Left lung (tissue), 10 donors: Measurements from ENCODE around the gene QSOX2. TPM values are rescaled to one million over a fixed set of nuclear protein-coding genes. Genes with fewer than 3 reads are reported as not detected.

Experiments
- ATAC-seq: fragments of 200-7000 bp; cut with Tn5 transposase; one replicate; pipeline ENCODE4 v1.9.1; 2020; ENCODE audit warnings: moderate library complexity
- DNase-seq, 4 donors: peaks; one replicate each; pipeline ENCODE4 v3.0.0-alpha.2; 2013 to 2020
- H3K27ac ChIP-seq, 2 donors: fragments of 200-600 bp; sonication (generic) in 1 of 2; one replicate each; pipeline versions ENCODE4 v1.5.0 to v1.8.0; 2020 to 2021
- H3K27me3 ChIP-seq, 2 donors: fragments of 200-600 bp; sonication (generic) in 1 of 2; one replicate each; pipeline versions ENCODE4 v1.5.0 to v1.8.0; 2020 to 2021
- H3K36me3 ChIP-seq, 2 donors: fragments of 200-600 bp; sonication (generic) in 1 of 2; one replicate each; pipeline versions ENCODE4 v1.5.0 to v1.8.0; 2020 to 2021
- H3K4me1 ChIP-seq, 2 donors: fragments of 200-600 bp; one replicate each; pipeline ENCODE4 v1.8.0; 2021
- H3K4me3 ChIP-seq, 2 donors: fragments of 200-600 bp; sonication (generic) in 1 of 2; one replicate each; pipeline versions ENCODE4 v1.5.0 to v1.8.0; 2020 to 2021; ENCODE audit warnings: mild to moderate bottlenecking in 1 of 2
- H3K9me3 ChIP-seq, 2 donors: fragments of 200-600 bp; sonication (generic) in 1 of 2; one replicate each; pipeline versions ENCODE4 v1.5.0 to v1.8.0; 2020 to 2021
- intact Hi-C, 2 donors: fragments of 100-400 bp; cut with DNase I; formaldehyde crosslinking; loops; one replicate each; pipeline versions ENCODE4 v1.11.2 to v1.14.2; 2022
- polyA plus RNA-seq, 6 donors: library from polyadenylated mRNA; unstranded; fragments of 120-200 nt; gene quantifications; one replicate each; pipeline ENCODE4 v1.2.1, GENCODE V29; 2013; ENCODE audit not compliant: insufficient read length in 6 of 6
- total RNA-seq, 2 donors: library from RNA; stranded (reverse); fragmentation: NEBNext Ultra II Directional; extraction: Animal tissue kit (Norgen Biotek cat#: 25700); gene quantifications; one replicate each; pipeline ENCODE4 v1.2.1, GENCODE V29; 2021
- TF ChIP-seq, protein P1 (sequence below), 2 donors: fragments of 200-600 bp; sonication (generic) in 1 of 2; IDR thresholded peaks; one replicate each; pipeline versions ENCODE4 v1.5.0 to v1.8.0; 2021; ENCODE audit warnings: antibody characterized with exemption in 2 of 2
- donor health status: DM: no; HTN: yes; CAD: no.
- donor health status: DM: no; HTN: no; CAD: no.

The QSOX2 gene
- total and polyA plus RNA-seq, 8 donors, result 9.5 to 15.4 (median 12.0) TPM

DNA sequence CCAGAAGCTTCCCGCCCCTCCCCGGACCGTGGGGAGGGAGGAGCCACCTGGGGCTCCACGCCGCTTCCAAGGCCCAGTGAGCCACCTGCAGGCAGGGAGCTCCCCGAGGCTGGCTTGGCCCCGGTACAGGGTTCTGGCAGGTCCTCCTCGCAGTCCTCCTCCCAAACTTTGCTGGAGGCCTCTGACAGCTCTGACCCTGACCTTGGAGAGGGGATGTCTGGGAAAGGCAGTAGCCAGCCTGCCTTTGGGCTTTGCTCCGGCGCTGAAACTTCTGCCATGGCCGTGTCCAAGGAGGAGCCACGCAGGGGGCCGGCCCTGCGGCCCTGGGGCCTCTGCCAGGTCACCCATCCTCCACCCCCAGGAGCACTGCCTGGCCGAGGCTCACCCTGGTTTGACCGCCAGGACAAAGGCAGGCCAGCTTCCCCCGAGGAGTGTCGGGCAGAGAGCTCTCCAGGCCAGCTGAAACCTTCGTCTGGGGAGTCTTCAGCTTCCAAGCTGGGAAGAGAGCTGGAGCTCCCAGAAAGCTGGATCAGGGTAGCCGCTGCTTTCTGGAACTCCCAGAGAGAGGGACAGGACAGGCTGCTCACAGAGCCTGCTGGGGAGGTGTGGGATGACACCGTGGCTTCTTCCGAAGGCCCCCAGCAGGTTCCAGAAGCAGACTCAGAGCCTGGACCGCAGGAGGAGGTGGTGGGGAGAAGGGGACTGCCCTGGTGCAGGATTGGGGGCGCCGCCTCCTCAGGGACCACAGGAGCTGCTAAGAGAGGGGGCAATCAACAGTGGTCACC, 9.0 kb upstream of the QSOX2 start:
- H3K9me3 ChIP-seq, result no peaks in the 10 kb centered on the region
- H3K27ac ChIP-seq, result no peak overlapping the region
- H3K27me3 ChIP-seq, result peaks cover 0 to 59% of the 10 kb centered on the region in 2 donors
- intact Hi-C loops, result no loop called here
- H3K4me3 ChIP-seq, result no peak overlapping the region
- ATAC-seq, result no peak
- no peaks in the 10 kb centered on the region for H3K36me3 ChIP-seq
- DNase-seq, result peak in 1 of 4 donors; percentile 76
- TF ChIP-seq, protein P1, sequence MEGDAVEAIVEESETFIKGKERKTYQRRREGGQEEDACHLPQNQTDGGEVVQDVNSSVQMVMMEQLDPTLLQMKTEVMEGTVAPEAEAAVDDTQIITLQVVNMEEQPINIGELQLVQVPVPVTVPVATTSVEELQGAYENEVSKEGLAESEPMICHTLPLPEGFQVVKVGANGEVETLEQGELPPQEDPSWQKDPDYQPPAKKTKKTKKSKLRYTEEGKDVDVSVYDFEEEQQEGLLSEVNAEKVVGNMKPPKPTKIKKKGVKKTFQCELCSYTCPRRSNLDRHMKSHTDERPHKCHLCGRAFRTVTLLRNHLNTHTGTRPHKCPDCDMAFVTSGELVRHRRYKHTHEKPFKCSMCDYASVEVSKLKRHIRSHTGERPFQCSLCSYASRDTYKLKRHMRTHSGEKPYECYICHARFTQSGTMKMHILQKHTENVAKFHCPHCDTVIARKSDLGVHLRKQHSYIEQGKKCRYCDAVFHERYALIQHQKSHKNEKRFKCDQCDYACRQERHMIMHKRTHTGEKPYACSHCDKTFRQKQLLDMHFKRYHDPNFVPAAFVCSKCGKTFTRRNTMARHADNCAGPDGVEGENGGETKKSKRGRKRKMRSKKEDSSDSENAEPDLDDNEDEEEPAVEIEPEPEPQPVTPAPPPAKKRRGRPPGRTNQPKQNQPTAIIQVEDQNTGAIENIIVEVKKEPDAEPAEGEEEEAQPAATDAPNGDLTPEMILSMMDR (IDR thresholded peaks at IDR 0.05), result no peak
- no peaks in the 10 kb centered on the region for H3K4me1 ChIP-seq

DNA sequence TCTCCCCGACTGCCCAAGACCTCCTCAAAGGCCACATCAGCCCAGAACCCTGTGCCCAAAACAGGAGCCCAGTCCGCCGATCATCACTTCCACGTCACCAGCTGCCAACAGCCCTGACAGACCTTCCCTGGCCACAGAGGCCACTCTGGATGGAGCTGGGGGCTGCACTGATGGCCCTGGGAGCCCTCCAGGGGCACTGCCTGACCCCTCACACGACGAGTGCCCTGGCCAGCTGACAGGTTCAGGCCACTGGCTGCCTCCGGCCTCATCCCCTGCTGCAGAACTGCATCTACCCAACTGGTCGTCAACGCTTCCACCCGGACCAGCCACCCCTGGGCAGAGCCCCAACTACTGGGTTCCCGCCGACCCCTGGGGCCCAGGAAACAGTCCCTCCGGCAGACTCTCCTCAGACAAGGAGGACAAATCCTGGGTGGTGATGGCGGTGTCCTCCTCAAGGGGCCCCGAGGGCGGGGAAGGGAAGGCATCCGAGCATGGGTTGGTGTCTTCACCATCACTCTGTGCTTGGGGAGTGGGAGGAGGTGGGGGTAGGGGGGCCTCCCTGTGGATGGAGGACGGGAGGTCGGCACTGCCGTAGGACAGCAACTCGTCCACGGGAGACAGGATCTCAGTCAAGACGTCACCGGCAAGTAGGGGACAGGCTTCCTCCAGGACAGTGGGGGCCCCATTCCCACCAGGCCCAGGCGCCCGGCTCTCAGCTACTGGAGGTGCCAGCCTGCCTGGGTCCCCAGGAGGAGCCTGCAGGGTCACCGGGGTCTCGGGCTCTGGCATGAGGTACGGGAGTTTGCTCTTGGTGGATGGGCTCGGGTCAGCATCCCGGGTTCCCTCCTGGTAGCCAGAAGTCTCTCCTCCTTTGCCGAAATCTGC, 7.9 kb upstream of the QSOX2 start:
- ATAC-seq (no peak), DNase-seq (peak in 1 of 4 donors; percentile 62)
- TF ChIP-seq, protein P1 (IDR thresholded peaks at IDR 0.05), result no peak

GRCh38 chr9:136252846-136253245, 7.2 kb upstream of the QSOX2 start:
- Histone ChIP-seq H3K4me1 (no peaks in the 10 kb centered on the region), H3K4me3 (no peak overlapping the region), H3K36me3 (no peaks in the 10 kb centered on the region), H3K27me3 (peaks cover 0 to 48% of the 10 kb centered on the region in 2 donors), H3K9me3 (no peaks in the 10 kb centered on the region), H3K27ac (no peak overlapping the region)
- intact Hi-C loops, result no loop called here
- peak in 1 of 4 donors; percentile 62 for DNase-seq
- TF ChIP-seq, protein P1 (IDR thresholded peaks at IDR 0.05), result no peak
- ATAC-seq, result no peak

More for the DNA sequence above, 7.9 kb upstream of the QSOX2 start:
- Histone ChIP-seq H3K27me3 (peaks cover 0 to 55% of the 10 kb centered on the region in 2 donors), H3K4me1 (no peaks in the 10 kb centered on the region), H3K4me3 (no peak overlapping the region), H3K27ac (no peak overlapping the region), H3K9me3 (no peaks in the 10 kb centered on the region), H3K36me3 (no peaks in the 10 kb centered on the region)
- intact Hi-C loops, result no loop called here

- Histone ChIP-seq H3K27ac (no peak overlapping the region), H3K9me3 (no peaks in the 10 kb centered on the region), H3K4me1 (no peaks in the 10 kb centered on the region), H3K27me3 (peaks cover 0 to 46% of the 10 kb centered on the region in 2 donors), H3K4me3 (no peak overlapping the region), H3K36me3 (no peaks in the 10 kb centered on the region)
- ATAC-seq (no peak), DNase-seq (peak in 1 of 4 donors; percentile 59)
- TF ChIP-seq, protein P1 (IDR thresholded peaks at IDR 0.05), result no peak
- intact Hi-C loops, result no loop called here
These were observed 6.7 kb upstream of the QSOX2 start for GRCh38 chr9:136252281-136252680.
